K562 (cell line): ENCODE data around the gene PIF1. TPM values are rescaled to one million over a fixed set of nuclear protein-coding genes. Genes with fewer than 3 reads are reported as not detected.

Source experiments
- ATAC-seq: fragments of 200-7000 bp; cut with Tn5 transposase; 3 replicates; pipeline ENCODE4 v1.9.1; 2020; ENCODE audit warnings: moderate library complexity
- BruUV-seq: library from RNA; stranded (reverse); fragments of 400-500 nt; replicated peaks from 2 replicates; lab custom pipeline; 2021; lab: Mats Ljungman, UMichigan
- CTCF ChIA-PET: fragments of 300-600 bp; formaldehyde crosslinking; extraction: SDS; loops from one replicate; lab custom pipeline; 2021; ENCODE audit warnings: low intra/inter-chr PET ratio; lab: Yijun Ruan, JAX
- POLR2A ChIA-PET: fragments of 300-600, 350-650 bp; sonication (Branson Sonifier 250); formaldehyde crosslinking; extraction: SDS; loops from one replicate; lab custom pipeline; 2021; ENCODE audit warnings: antibody characterized with exemption, inconsistent platforms; lab: Yijun Ruan, JAX
- DNase-seq, 4 experiments: peaks; one replicate each; pipeline versions ENCODE4 v3.0.0 to v3.0.0-alpha.2; 2011 to 2018; ENCODE audit warnings: low spot score in 3 of 4, mixed read lengths in 3 of 4; ENCODE audit errors: extremely low read depth in 1 of 4
- FAIRE-seq: peaks from 2 replicates; lab custom pipeline; 2011; peaks lifted over from hg19 to GRCh38; lab: Jason Lieb, UNC
- H2AFZ ChIP-seq: 2 replicates; pipeline ENCODE4 v1.6.0; 2011; ENCODE audit warnings: low read depth, low read length, control low read depth, inconsistent platforms
- H3K27ac ChIP-seq: fragments of 200-600 bp; 3 replicates; pipeline ENCODE4 v1.8.0; 2011; ENCODE audit warnings: low read depth, mild to moderate bottlenecking, control low read depth, inconsistent platforms, low read length, moderate library complexity, mixed read lengths; ENCODE audit errors: extremely low read depth
- H3K27me3 ChIP-seq, 2 experiments: fragments of 300-600 bp in 1 of 2; 2 replicates in 1 of 2; 3 replicates in 1 of 2; pipeline versions ENCODE4 v1.6.0 to v1.8.0; 2011; ENCODE audit warnings: inconsistent platforms in 2 of 2, low read length in 2 of 2, mild to moderate bottlenecking in 1 of 2, mixed read lengths in 1 of 2, moderate library complexity in 1 of 2; ENCODE audit not compliant: control insufficient read depth in 2 of 2, insufficient read depth in 2 of 2
- H3K36me3 ChIP-seq: fragments of 300-600 bp; 3 replicates; pipeline ENCODE4 v1.8.0; 2011; ENCODE audit warnings: mild to moderate bottlenecking, low read length, inconsistent platforms; ENCODE audit not compliant: control insufficient read depth, insufficient read depth
- H3K4me1 ChIP-seq, 2 experiments: fragments of 200-600 bp in 1 of 2; replicated peaks in 1 of 2; 2 replicates in 1 of 2; 3 replicates in 1 of 2; pipeline versions ENCODE4 v1.5.1 to v1.8.0; 2011; ENCODE audit warnings: inconsistent platforms in 2 of 2, low read length in 2 of 2, mild to moderate bottlenecking in 1 of 2, mixed read lengths in 1 of 2, moderate library complexity in 1 of 2; ENCODE audit not compliant: control insufficient read depth in 2 of 2, insufficient read depth in 2 of 2
- H3K4me2 ChIP-seq: 2 replicates; pipeline ENCODE4 v1.6.1; 2011; ENCODE audit warnings: low read length, control low read depth, inconsistent platforms, mixed read lengths; ENCODE audit not compliant: insufficient read depth
- H3K4me3 ChIP-seq: fragments of 200-600 bp; sonication (generic), shearing (Covaris generic); 2 replicates; pipeline ENCODE4 v1.5.1; 2016; ENCODE audit warnings: control low read depth, inconsistent platforms
- H3K79me2 ChIP-seq: fragments of 200-600 bp; 3 replicates; pipeline ENCODE4 v1.8.0; 2011; ENCODE audit warnings: low read length, inconsistent platforms; ENCODE audit not compliant: control insufficient read depth, insufficient read depth
- H3K9ac ChIP-seq, 2 experiments: 2 replicates each; pipeline versions ENCODE4 v1.6.0 to v1.6.1; 2011; ENCODE audit warnings: low read depth in 2 of 2, low read length in 2 of 2, control low read depth in 1 of 2, inconsistent platforms in 1 of 2, mild to moderate bottlenecking in 1 of 2, mixed read lengths in 1 of 2; ENCODE audit not compliant: insufficient read depth in 1 of 2
- H3K9me1 ChIP-seq: one replicate; pipeline ENCODE4 v1.6.0; 2011; ENCODE audit warnings: inconsistent platforms, mild to moderate bottlenecking, low read length, moderate library complexity; ENCODE audit not compliant: control insufficient read depth, insufficient read depth
- H3K9me3 ChIP-seq: replicated peaks from 2 replicates; pipeline ENCODE4 v1.5.1; 2011; ENCODE audit warnings: low read depth, low read length, inconsistent platforms; ENCODE audit not compliant: control insufficient read depth, insufficient read depth
- H4K20me1 ChIP-seq: replicated peaks from 2 replicates; pipeline ENCODE4 v1.6.1; 2011; ENCODE audit warnings: low read length, inconsistent platforms, mixed read lengths; ENCODE audit not compliant: control insufficient read depth, insufficient read depth
- ARID3B ChIP-seq: fragments of 250-450 bp; sonication (Bioruptor Pico); IDR thresholded peaks from 2 replicates; pipeline ENCODE4 v1.4.0; 2020; ENCODE audit warnings: borderline replicate concordance
- ATF7 ChIP-seq: fragments of 450-650 bp; IDR thresholded peaks from 2 replicates; pipeline ENCODE4 v1.7.1; 2014; ENCODE audit warnings: mild to moderate bottlenecking, moderate library complexity
- PML ChIP-seq: IDR thresholded peaks from 2 replicates; pipeline ENCODE4 v1.6.1; 2012; ENCODE audit warnings: low read length, inconsistent platforms
- ZKSCAN3 ChIP-seq: fragments of 250-450 bp; sonication (Bioruptor Pico); IDR thresholded peaks from 2 replicates; pipeline ENCODE4 v1.4.0; 2020
- WGBS: fragments of 100-300 bp; shearing (Covaris generic); methylation state at CpG from one replicate; pipeline ENCODE4 v1.1.6; 2016; ENCODE audit warnings: low coverage, mixed read lengths; ENCODE audit not compliant: insufficient coverage; ENCODE audit errors: missing lambda C conversion rate; 5-methylcytosine and 5-hydroxymethylcytosine counted together
- in situ Hi-C: fragments of 300-500 bp; cut with MboI; formaldehyde crosslinking; loops from 4 replicates; pipeline ENCODE4 v1.15.0; 2018; ENCODE audit warnings: inconsistent platforms, mixed read lengths
- intact Hi-C: fragments of 100-400 bp; cut with micrococcal nuclease; formaldehyde crosslinking; loops from 2 replicates; pipeline ENCODE4 v1.14.2; 2022
- polyA plus RNA-seq, 8 experiments: library from polyadenylated mRNA; depleted of rRNA in 4 of 8; stranded (reverse) in 5 of 8; unstranded in 3 of 8; fragments of >200 nt; fragmentation: Nextera tagmentation in 2 of 8; fragmentation: Illumina TruSeq in 1 of 8; extraction: Ambion mirVana in 2 of 8; extraction: Trizol in 1 of 8; gene quantifications; 2 replicates each; pipeline versions ENCODE4 v1.2.1 to v1.2.3, GENCODE V29; 2011 to 2014; ENCODE audit warnings: inconsistent platforms in 1 of 8, missing spikeins in 1 of 8
- total RNA-seq, 7 experiments: library from RNA; depleted of rRNA in 6 of 7; stranded (reverse); fragments of >200 nt in 6 of 7; fragmentation: Illumina TruSeq in 2 of 7; extraction: Trizol in 2 of 7; gene quantifications; 2 replicates each; pipeline versions ENCODE4 v1.2.1 to v1.2.3, GENCODE V29; 2011 to 2021; ENCODE audit warnings: low replicate concordance in 1 of 7
- TF ChIP-seq, protein P1 (sequence below), 2 experiments: fragments of 200-800 bp in 1 of 2; sonication (Bioruptor generic) in 1 of 2; sonication (generic) in 1 of 2; formaldehyde crosslinking in 1 of 2; IDR thresholded peaks in 1 of 2; conservative IDR thresholded peaks in 1 of 2; 2 replicates each; pipeline versions ENCODE4 v1.5.0 to v1.6.1; 2016 to 2020; ENCODE audit warnings: missing compliant biosample characterization in 1 of 2, missing genetic modification characterization in 1 of 2, missing genetic modification reagents in 1 of 2
- TF ChIP-seq, protein P2 (sequence below), 2 experiments: fragments of 450-650 bp in 1 of 2; sonication (generic) in 1 of 2; formaldehyde crosslinking in 1 of 2; IDR thresholded peaks in 1 of 2; conservative IDR thresholded peaks in 1 of 2; 2 replicates each; pipeline versions ENCODE4 v1.6.1 to v1.8.1; 2016 to 2023; ENCODE audit warnings: mild to moderate bottlenecking in 2 of 2, moderate library complexity in 2 of 2, inconsistent platforms in 1 of 2, missing genetic modification reagents in 1 of 2

The PIF1 gene
- total and polyA plus RNA-seq, 9 of the 15 experiments (the other 6 are each of a cell fraction or from before 2014, with no cell fraction given): 1.1 to 37.9 (median 11.5) TPM

GRCh38 chr15:64865998-64866520, 40.6 kb upstream of the PIF1 start:
- in situ Hi-C loops: no loop called here
- no peak overlapping the region for H3K9ac ChIP-seq
- BruUV-seq: no TSS peak
- peaks cover 0 to 3% of the 10 kb centered on the region in 2 experiments; a peak in 1 of 5 replicates for H3K4me1 ChIP-seq
- no peaks in the 10 kb centered on the region for H3K27me3 ChIP-seq
- no peaks in the 10 kb centered on the region for H3K79me2 ChIP-seq
- H3K9me1 ChIP-seq: no peaks in the 10 kb centered on the region
- FAIRE-seq (no peak), DNase-seq (no peak), ATAC-seq (peak; percentile 31; the same call in 2 of the 3 replicates)
- no peaks in the 10 kb centered on the region for H4K20me1 ChIP-seq
- WGBS: 56% methylated on average over 6 of the region's 6 CpGs
- intact Hi-C loops: no loop called here
- POLR2A ChIA-PET: interaction anchor here (0.6 to 1.4 kb wide), 5 partner anchors 10 to 138 kb away, joined by 3 to 5 read pairs (median 4); no protein-coding TSS in a partner anchor
- H3K4me2 ChIP-seq: no peak overlapping the region
- no peaks in the 10 kb centered on the region for H3K9me3 ChIP-seq
- H2AFZ ChIP-seq: no peak overlapping the region
- no peak overlapping the region for H3K4me3 ChIP-seq
- H3K27ac ChIP-seq: no peak overlapping the region
- CTCF ChIA-PET: no interaction called here
- peaks cover 19% of the 10 kb centered on the region; the same call in 1 of the 3 replicates for H3K36me3 ChIP-seq
- TF ChIP-seq, protein P1, sequence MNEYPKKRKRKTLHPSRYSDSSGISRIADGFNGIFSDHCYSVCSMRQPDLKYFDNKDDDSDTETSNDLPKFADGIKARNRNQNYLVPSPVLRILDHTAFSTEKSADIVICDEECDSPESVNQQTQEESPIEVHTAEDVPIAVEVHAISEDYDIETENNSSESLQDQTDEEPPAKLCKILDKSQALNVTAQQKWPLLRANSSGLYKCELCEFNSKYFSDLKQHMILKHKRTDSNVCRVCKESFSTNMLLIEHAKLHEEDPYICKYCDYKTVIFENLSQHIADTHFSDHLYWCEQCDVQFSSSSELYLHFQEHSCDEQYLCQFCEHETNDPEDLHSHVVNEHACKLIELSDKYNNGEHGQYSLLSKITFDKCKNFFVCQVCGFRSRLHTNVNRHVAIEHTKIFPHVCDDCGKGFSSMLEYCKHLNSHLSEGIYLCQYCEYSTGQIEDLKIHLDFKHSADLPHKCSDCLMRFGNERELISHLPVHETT (CRISPR knock-in tag; conservative IDR thresholded peaks at IDR 0.05 in 1 of 2, IDR thresholded peaks at IDR 0.05 in 1 of 2): no peak
- TF ChIP-seq ZKSCAN3 (CRISPR knock-in tag) (no peak), PML (no peak), ATF7 (0 out of 2 replicates have a peak, but pooled peaks have one; percentile 28), ARID3B (no peak)
- TF ChIP-seq, protein P2, sequence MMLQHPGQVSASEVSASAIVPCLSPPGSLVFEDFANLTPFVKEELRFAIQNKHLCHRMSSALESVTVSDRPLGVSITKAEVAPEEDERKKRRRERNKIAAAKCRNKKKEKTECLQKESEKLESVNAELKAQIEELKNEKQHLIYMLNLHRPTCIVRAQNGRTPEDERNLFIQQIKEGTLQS (IDR thresholded peaks at IDR 0.05): peak; percentile 36; the same call in 1 of the 2 replicates
- TF ChIP-seq, protein P2 (CRISPR knock-in tag; conservative IDR thresholded peaks at IDR 0.05): no peak
- TF ChIP-seq, all 486 proteins: peak for 2
